C1 segment of cervical spinal cord (tissue), 14 donors: ENCODE data around the gene MRM2.

Source experiments
- DNase-seq, 14 donors: peaks; one replicate each; lab custom pipeline; 2025; lab: John Stamatoyannopoulos, UW

MRM2 gene

DNA sequence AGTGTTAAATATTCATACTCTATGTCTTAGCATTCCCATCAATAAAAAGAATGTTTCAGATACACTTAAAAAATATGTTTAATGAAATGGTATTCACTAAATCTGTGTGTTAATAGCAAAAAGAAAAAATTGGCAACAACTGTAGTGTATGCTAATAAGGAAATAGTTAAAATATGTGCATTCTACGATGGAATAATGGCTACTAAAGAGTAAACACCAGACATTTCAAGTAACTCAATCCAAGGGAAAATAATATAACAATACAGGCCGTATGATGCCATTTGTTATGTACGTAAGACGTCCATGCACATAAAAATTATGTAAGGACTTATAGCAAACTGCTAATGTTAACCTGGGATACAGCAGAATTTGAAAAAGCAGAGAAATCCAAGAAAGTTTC, 55.8 kb downstream of the MRM2 start:
- no peak for DNase-seq

DNA sequence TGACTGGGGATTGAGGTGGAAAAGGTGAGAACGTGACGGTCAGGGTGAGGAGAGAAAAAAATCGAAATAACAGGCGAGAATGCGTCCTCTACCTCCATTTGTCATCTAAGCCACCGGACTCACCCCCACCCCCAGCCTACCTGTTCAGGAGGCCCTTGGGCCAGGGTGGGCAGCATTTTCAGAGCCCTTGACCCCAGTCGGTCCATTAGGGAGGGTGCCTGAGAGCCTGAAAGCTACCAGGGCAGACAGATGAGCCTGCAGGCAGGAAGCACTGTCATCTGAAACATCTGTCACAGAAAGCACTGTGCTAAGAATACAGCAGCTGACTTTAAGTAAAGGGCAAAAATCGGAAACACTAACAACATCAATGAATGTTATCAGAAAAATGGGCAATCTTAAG, 56.3 kb downstream of the MRM2 start:
- DNase-seq, result no peak
